ENCODE results near the gene DAGLB.
A peak's percentile ranks its signal among the peaks of the same experiment; 100 is the strongest.

DAGLB gene

DNA sequence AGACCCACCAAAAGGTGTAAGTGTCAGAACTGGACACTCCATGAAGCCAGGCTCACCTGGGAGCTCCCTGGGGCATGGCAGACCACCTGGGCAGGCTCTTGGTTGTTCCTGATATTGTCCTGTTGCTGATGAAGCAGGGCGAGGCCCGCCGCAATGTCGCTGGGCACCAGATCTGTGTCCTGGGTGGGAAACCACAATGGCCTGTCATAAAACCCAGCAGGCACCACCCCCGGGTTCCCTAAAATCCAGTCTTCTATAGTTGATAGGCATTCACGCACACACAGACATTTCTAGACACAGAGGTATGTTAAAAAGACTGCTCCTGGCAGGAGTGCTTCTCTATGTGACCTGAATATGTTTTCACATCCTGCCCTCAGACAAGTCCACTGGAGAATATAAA is 15.0 kb downstream of the DAGLB start:
- no peak for TF ChIP-seq CTCF (IDR thresholded peaks at IDR 0.05; ENCODE audit: insufficient read depth, low read length, poor library complexity, severe bottlenecking)
- DNase-seq (ENCODE audit: extremely low read depth, insufficient read length): no peak
- Histone ChIP-seq H3K4me3 (replicated peaks; ENCODE audit: low read depth, low read length) (no peak overlapping the region), H3K36me3 (ENCODE audit: control insufficient read depth, insufficient read depth, low read length) (peaks cover 2% of the 10 kb centered on the region), H3K27me3 (replicated peaks; ENCODE audit: control insufficient read depth, insufficient read depth, low read length) (no peaks in the 10 kb centered on the region)

- no peak for TF ChIP-seq CTCF (IDR thresholded peaks at IDR 0.05; ENCODE audit: insufficient read depth, low read length, poor library complexity, severe bottlenecking)
- Histone ChIP-seq H3K27me3 (replicated peaks; ENCODE audit: control insufficient read depth, insufficient read depth, low read length) (no peaks in the 10 kb centered on the region), H3K36me3 (ENCODE audit: control insufficient read depth, insufficient read depth, low read length) (peaks cover 3% of the 10 kb centered on the region), H3K4me3 (replicated peaks; ENCODE audit: low read depth, low read length) (no peak overlapping the region)
- DNase-seq (ENCODE audit: extremely low read depth, insufficient read length): no peak
Measured at GRCh38 chr7:6430974-6431373, 16.8 kb downstream of the DAGLB start.

DNA sequence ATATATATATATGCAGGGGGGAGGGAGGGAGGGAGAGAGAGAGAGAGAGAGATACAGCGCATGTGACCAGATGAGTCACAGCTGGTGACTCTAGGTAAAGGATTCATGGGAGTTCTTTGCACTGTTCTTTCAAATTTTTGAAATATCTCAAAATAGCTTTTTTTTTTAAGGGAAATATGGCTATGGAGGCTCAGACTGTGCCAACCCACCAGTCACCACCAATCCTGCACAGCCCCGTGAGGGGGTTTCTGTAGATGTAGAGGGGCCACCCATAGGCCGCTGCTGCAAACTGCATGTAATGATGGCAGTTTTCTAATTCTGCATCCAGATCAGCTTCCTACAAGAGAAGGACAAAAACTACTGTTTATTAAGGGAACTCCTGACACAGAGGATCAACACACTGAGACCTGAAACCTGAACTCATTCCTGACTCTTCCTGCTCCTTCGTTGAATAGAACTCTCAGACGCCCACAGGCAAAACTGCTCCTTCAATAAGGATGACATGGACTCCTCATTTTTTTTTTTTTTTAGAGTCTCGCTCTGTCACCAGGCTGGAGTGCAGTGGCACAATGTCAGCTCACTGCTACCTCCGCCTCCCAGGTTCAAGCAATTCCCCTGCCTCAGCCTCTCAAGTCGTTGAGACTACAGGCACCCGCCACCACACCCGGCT is 17.3 kb downstream of the DAGLB start:
- TF ChIP-seq CTCF (IDR thresholded peaks at IDR 0.05; ENCODE audit: insufficient read depth, low read length, poor library complexity, severe bottlenecking): peak; percentile 23
- no peak for DNase-seq (ENCODE audit: extremely low read depth, insufficient read length)
- Histone ChIP-seq H3K36me3 (ENCODE audit: control insufficient read depth, insufficient read depth, low read length) (peaks cover 6% of the 10 kb centered on the region), H3K27me3 (replicated peaks; ENCODE audit: control insufficient read depth, insufficient read depth, low read length) (no peaks in the 10 kb centered on the region), H3K4me3 (replicated peaks; ENCODE audit: low read depth, low read length) (no peak overlapping the region)

GRCh38 chr7:6425948-6426347 is 21.8 kb downstream of the DAGLB start:
- no peak for DNase-seq (ENCODE audit: extremely low read depth, insufficient read length)
- Histone ChIP-seq H3K4me3 (replicated peaks; ENCODE audit: low read depth, low read length) (no peak overlapping the region), H3K36me3 (ENCODE audit: control insufficient read depth, insufficient read depth, low read length) (peaks cover 19% of the 10 kb centered on the region), H3K27me3 (replicated peaks; ENCODE audit: control insufficient read depth, insufficient read depth, low read length) (no peaks in the 10 kb centered on the region)
- no peak for TF ChIP-seq CTCF (IDR thresholded peaks at IDR 0.05; ENCODE audit: insufficient read depth, low read length, poor library complexity, severe bottlenecking)

DNA sequence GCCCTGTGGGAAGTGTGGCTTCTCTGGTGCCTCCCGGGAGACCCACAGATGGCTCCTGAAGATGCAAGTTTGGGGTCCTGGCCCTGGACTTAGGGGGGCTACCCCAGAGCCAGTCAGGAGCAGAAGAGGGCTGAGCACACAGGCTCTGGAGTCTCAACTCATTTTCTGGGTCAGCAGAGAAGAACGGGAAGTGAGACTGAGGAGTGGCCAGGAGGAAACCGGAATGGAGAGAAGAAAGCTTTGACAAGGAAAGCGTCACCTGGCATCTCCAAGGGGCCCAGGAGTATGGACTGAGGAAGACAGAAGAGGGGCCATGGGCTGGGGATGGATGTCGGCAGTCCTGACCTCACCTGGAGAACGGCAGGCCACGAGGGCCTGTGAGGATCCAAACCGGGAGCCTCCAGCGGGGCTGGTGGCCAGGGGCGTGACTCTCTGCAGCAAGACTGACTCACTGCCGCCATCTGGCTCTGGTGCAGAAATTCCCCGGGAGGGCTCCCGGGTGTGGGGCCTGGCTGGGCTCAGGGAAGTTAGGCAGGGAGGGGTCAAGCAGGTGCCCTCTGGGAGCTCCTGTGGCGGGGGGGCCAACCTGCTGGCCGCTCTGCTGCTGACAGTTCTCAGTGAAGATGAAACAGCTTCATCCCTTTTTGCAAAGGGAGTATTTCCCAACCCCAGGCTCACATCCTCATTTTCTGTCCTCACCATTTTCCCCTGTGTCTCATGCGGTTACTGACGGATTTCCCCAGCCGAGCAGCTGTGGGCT is 23.6 kb downstream of the DAGLB start:
- no peak for DNase-seq (ENCODE audit: extremely low read depth, insufficient read length)
- H3K36me3 ChIP-seq (ENCODE audit: control insufficient read depth, insufficient read depth, low read length): peaks cover 23% of the 10 kb centered on the region
- no peaks in the 10 kb centered on the region for H3K27me3 ChIP-seq (replicated peaks; ENCODE audit: control insufficient read depth, insufficient read depth, low read length)
- TF ChIP-seq CTCF (IDR thresholded peaks at IDR 0.05; ENCODE audit: insufficient read depth, low read length, poor library complexity, severe bottlenecking): no peak
- H3K4me3 ChIP-seq (replicated peaks; ENCODE audit: low read depth, low read length): no peak overlapping the region
